HEK293 (cell line): ENCODE results near the gene UTP3.

Experiments
- KLF16 ChIP-seq: fragments of 450-650 bp; formaldehyde crosslinking; IDR thresholded peaks from 2 replicates; pipeline ENCODE4 v1.5.1; 2017; ENCODE audit warnings: missing biosample characterization, missing genetic modification characterization
- YY1 ChIP-seq: fragments of 450-650 bp; formaldehyde crosslinking; IDR thresholded peaks from 2 replicates; pipeline ENCODE4 v1.5.1; 2018; ENCODE audit warnings: missing biosample characterization, missing genetic modification characterization
- ZBTB21 ChIP-seq: fragments of 450-650 bp; formaldehyde crosslinking; IDR thresholded peaks from 2 replicates; pipeline ENCODE4 v1.5.1; 2017; ENCODE audit warnings: missing biosample characterization, missing genetic modification characterization
- ZFP41 ChIP-seq: fragments of 450-650 bp; formaldehyde crosslinking; IDR thresholded peaks from 2 replicates; pipeline ENCODE4 v1.5.1; 2016; ENCODE audit warnings: missing biosample characterization, missing genetic modification characterization, borderline replicate concordance
- ZNF24 ChIP-seq: fragments of 450-650 bp; formaldehyde crosslinking; IDR thresholded peaks from 2 replicates; pipeline ENCODE4 v1.5.1; 2016; ENCODE audit warnings: missing biosample characterization, missing genetic modification characterization
- ZNF366 ChIP-seq: fragments of 450-650 bp; formaldehyde crosslinking; conservative IDR thresholded peaks from 2 replicates; pipeline ENCODE4 v1.5.1; 2016; ENCODE audit warnings: missing biosample characterization, missing genetic modification characterization
- ZNF558 ChIP-seq: fragments of 450-650 bp; formaldehyde crosslinking; IDR thresholded peaks from 2 replicates; pipeline ENCODE4 v1.5.1; 2016; ENCODE audit warnings: missing biosample characterization, missing genetic modification characterization
- TF ChIP-seq, protein P1 (sequence below): fragments of 450-650 bp; formaldehyde crosslinking; IDR thresholded peaks from 2 replicates; pipeline ENCODE4 v1.5.1; 2016; ENCODE audit warnings: missing biosample characterization, missing genetic modification characterization
- TF ChIP-seq, protein P2 (sequence below): fragments of 450-650 bp; formaldehyde crosslinking; IDR thresholded peaks from 2 replicates; pipeline ENCODE4 v1.5.1; 2016; ENCODE audit warnings: missing biosample characterization, missing genetic modification characterization
- TF ChIP-seq, protein P3 (sequence below): fragments of 450-650 bp; formaldehyde crosslinking; IDR thresholded peaks from 2 replicates; pipeline ENCODE4 v1.5.1; 2017; ENCODE audit warnings: missing biosample characterization, missing genetic modification characterization
- TF ChIP-seq, protein P4 (sequence below): fragments of 450-650 bp; IDR thresholded peaks from 2 replicates; pipeline ENCODE4 v1.5.1; 2018; ENCODE audit warnings: missing biosample characterization, missing genetic modification characterization
- TF ChIP-seq, protein P5 (sequence below): sonication (generic); formaldehyde crosslinking; IDR thresholded peaks from 2 replicates; pipeline ENCODE4 v1.8.1; 2022; ENCODE audit warnings: mild to moderate bottlenecking, moderate library complexity, missing genetic modification reagents
- TF ChIP-seq, protein P6 (sequence below): fragments of 450-650 bp; formaldehyde crosslinking; IDR thresholded peaks from 2 replicates; pipeline ENCODE4 v1.5.1; 2016; ENCODE audit warnings: missing biosample characterization, missing genetic modification characterization

DNA sequence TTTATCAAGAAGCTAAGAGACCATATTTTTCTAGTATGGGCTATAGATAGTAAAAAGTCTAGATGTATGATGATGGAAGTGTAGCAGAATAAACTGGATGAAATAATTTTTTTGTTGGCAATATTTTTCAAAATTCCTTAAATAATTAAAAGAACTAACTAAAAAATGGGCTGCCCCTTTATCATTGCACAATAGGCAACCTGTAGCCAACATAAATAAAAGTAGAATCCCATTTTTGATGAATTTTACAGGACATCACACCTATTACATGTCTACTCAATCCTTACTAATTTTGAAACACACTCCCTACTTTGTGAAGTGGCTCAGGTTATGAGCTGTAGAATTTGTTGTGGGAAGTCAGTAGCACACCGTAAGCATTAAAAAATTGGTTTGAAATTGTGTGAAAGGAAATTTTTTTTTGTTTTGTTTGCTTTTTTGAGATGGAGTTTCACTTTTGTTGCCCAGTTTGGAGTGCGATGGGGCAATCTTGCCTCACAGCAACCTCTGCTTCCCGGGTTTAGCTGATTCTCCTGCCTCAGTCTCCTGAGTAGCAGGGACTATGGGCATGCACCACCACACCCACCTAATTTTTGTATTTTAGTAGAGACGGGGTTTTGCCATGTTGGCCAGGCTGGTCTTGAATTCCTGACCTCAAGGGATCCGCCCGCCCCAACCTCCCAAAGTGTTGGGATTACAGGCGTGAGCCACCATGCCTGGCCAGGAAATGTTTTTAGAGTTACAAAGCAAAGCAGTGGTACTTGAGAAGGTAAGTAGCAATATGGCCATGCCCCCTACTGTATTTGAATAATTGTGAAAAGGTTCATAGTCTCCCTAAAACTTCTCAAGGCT lies 24.5 kb downstream of the UTP3 start:
- TF ChIP-seq, protein P1, sequence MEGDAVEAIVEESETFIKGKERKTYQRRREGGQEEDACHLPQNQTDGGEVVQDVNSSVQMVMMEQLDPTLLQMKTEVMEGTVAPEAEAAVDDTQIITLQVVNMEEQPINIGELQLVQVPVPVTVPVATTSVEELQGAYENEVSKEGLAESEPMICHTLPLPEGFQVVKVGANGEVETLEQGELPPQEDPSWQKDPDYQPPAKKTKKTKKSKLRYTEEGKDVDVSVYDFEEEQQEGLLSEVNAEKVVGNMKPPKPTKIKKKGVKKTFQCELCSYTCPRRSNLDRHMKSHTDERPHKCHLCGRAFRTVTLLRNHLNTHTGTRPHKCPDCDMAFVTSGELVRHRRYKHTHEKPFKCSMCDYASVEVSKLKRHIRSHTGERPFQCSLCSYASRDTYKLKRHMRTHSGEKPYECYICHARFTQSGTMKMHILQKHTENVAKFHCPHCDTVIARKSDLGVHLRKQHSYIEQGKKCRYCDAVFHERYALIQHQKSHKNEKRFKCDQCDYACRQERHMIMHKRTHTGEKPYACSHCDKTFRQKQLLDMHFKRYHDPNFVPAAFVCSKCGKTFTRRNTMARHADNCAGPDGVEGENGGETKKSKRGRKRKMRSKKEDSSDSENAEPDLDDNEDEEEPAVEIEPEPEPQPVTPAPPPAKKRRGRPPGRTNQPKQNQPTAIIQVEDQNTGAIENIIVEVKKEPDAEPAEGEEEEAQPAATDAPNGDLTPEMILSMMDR (tag by site-specific recombination), result no peak
- TF ChIP-seq, protein P2, sequence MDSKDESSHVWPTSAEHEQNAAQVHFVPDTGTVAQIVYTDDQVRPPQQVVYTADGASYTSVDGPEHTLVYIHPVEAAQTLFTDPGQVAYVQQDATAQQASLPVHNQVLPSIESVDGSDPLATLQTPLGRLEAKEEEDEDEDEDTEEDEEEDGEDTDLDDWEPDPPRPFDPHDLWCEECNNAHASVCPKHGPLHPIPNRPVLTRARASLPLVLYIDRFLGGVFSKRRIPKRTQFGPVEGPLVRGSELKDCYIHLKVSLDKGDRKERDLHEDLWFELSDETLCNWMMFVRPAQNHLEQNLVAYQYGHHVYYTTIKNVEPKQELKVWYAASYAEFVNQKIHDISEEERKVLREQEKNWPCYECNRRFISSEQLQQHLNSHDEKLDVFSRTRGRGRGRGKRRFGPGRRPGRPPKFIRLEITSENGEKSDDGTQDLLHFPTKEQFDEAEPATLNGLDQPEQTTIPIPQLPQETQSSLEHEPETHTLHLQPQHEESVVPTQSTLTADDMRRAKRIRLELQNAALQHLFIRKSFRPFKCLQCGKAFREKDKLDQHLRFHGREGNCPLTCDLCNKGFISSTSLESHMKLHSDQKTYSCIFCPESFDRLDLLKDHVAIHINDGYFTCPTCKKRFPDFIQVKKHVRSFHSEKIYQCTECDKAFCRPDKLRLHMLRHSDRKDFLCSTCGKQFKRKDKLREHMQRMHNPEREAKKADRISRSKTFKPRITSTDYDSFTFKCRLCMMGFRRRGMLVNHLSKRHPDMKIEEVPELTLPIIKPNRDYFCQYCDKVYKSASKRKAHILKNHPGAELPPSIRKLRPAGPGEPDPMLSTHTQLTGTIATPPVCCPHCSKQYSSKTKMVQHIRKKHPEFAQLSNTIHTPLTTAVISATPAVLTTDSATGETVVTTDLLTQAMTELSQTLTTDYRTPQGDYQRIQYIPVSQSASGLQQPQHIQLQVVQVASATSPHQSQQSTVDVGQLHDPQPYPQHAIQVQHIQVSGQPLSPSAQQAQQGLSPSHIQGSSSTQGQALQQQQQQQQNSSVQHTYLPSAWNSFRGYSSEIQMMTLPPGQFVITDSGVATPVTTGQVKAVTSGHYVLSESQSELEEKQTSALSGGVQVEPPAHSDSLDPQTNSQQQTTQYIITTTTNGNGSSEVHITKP (tag by site-specific recombination), result no peak
- no peak for TF ChIP-seq ZFP41 (tag by site-specific recombination)
- TF ChIP-seq, protein P3, sequence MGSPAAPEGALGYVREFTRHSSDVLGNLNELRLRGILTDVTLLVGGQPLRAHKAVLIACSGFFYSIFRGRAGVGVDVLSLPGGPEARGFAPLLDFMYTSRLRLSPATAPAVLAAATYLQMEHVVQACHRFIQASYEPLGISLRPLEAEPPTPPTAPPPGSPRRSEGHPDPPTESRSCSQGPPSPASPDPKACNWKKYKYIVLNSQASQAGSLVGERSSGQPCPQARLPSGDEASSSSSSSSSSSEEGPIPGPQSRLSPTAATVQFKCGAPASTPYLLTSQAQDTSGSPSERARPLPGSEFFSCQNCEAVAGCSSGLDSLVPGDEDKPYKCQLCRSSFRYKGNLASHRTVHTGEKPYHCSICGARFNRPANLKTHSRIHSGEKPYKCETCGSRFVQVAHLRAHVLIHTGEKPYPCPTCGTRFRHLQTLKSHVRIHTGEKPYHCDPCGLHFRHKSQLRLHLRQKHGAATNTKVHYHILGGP (tag by site-specific recombination), result no peak
- TF ChIP-seq, protein P4, sequence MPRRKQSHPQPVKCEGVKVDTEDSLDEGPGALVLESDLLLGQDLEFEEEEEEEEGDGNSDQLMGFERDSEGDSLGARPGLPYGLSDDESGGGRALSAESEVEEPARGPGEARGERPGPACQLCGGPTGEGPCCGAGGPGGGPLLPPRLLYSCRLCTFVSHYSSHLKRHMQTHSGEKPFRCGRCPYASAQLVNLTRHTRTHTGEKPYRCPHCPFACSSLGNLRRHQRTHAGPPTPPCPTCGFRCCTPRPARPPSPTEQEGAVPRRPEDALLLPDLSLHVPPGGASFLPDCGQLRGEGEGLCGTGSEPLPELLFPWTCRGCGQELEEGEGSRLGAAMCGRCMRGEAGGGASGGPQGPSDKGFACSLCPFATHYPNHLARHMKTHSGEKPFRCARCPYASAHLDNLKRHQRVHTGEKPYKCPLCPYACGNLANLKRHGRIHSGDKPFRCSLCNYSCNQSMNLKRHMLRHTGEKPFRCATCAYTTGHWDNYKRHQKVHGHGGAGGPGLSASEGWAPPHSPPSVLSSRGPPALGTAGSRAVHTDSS (tag by site-specific recombination), result no peak
- TF ChIP-seq, protein P5, sequence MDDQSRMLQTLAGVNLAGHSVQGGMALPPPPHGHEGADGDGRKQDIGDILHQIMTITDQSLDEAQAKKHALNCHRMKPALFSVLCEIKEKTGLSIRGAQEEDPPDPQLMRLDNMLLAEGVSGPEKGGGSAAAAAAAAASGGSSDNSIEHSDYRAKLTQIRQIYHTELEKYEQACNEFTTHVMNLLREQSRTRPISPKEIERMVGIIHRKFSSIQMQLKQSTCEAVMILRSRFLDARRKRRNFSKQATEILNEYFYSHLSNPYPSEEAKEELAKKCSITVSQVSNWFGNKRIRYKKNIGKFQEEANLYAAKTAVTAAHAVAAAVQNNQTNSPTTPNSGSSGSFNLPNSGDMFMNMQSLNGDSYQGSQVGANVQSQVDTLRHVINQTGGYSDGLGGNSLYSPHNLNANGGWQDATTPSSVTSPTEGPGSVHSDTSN (CRISPR knock-in tag), result no peak
- TF ChIP-seq KLF16, result no peak
- no peak for TF ChIP-seq ZNF366
- TF ChIP-seq ZBTB21 (tag by site-specific recombination), result no peak
- TF ChIP-seq ZNF24 (tag by site-specific recombination), result no peak
- no peak for TF ChIP-seq YY1
- TF ChIP-seq, protein P6, sequence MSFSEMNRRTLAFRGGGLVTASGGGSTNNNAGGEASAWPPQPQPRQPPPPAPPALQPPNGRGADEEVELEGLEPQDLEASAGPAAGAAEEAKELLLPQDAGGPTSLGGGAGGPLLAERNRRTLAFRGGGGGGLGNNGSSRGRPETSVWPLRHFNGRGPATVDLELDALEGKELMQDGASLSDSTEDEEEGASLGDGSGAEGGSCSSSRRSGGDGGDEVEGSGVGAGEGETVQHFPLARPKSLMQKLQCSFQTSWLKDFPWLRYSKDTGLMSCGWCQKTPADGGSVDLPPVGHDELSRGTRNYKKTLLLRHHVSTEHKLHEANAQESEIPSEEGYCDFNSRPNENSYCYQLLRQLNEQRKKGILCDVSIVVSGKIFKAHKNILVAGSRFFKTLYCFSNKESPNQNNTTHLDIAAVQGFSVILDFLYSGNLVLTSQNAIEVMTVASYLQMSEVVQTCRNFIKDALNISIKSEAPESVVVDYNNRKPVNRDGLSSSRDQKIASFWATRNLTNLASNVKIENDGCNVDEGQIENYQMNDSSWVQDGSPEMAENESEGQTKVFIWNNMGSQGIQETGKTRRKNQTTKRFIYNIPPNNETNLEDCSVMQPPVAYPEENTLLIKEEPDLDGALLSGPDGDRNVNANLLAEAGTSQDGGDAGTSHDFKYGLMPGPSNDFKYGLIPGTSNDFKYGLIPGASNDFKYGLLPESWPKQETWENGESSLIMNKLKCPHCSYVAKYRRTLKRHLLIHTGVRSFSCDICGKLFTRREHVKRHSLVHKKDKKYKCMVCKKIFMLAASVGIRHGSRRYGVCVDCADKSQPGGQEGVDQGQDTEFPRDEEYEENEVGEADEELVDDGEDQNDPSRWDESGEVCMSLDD (tag by site-specific recombination), result no peak
- no peak for TF ChIP-seq ZNF558 (tag by site-specific recombination)
